Prostate gland (tissue), 2 donors: ENCODE results near the gene PKLR. TPM values are rescaled to one million over a fixed set of nuclear protein-coding genes. Genes with fewer than 3 reads are reported as not detected.

Experiments
- DNase-seq: peaks from one replicate; pipeline ENCODE4 v3.0.0-alpha.2; 2019; ENCODE audit warnings: low spot score
- H3K27ac ChIP-seq, 2 donors: fragments of 200-600 bp; sonication (generic); 2 replicates each; pipeline ENCODE4 v1.5.1; 2017 to 2019
- H3K27me3 ChIP-seq: fragments of 200-600 bp; sonication (generic); replicated peaks from 2 replicates; pipeline ENCODE4 v1.5.1; 2019; ENCODE audit not compliant: insufficient read depth
- H3K36me3 ChIP-seq, 2 donors: fragments of 200-600 bp; sonication (generic); 1 replicate in 1 of 2; 2 replicates in 1 of 2; pipeline versions ENCODE4 v1.5.1 to v1.8.1; 2017 to 2019
- H3K4me1 ChIP-seq: fragments of 200-600 bp; sonication (generic); replicated peaks from 2 replicates; pipeline ENCODE4 v1.5.1; 2019
- H3K4me3 ChIP-seq, 2 donors: fragments of 200-600 bp; sonication (generic); 2 replicates each; pipeline ENCODE4 v1.5.1; 2017 to 2019
- H3K9me3 ChIP-seq: fragments of 200-600 bp; sonication (generic); 2 replicates; pipeline ENCODE4 v1.5.1; 2017
- POLR2A ChIP-seq: fragments of 450-650 bp; IDR thresholded peaks from one replicate; pipeline ENCODE4 v1.6.1; 2016; ENCODE audit warnings: antibody characterized with exemption, mild to moderate bottlenecking
- POLR2AphosphoS5 ChIP-seq: sonication (generic); formaldehyde crosslinking; IDR thresholded peaks from one replicate; pipeline ENCODE4 v1.6.1; 2017; ENCODE audit warnings: antibody characterized with exemption
- WGBS: methylation state at CpG from one replicate; pipeline ENCODE4 v1.1.5; 2018; 5-methylcytosine and 5-hydroxymethylcytosine counted together
- intact Hi-C: fragments of 100-400 bp; cut with DNase I; formaldehyde crosslinking; loops from one replicate; pipeline ENCODE4 v1.14.2; 2022
- microRNA counts, 2 donors: library from miRNA; unstranded; fragments of <30 nt; microRNA quantifications; one replicate each; lab custom pipeline; 2016 to 2017
- microRNA-seq: library from miRNA; unstranded; fragments of <30 nt; microRNA quantifications from one replicate; pipeline ENCODE4, GENCODE V29; 2016
- total RNA-seq, 2 donors: library from RNA; depleted of rRNA; stranded (reverse); fragments of >200 nt; gene quantifications; one replicate each; pipeline ENCODE4 v1.1.0, GENCODE V29; 2016
- TF ChIP-seq, protein P1 (sequence below), 4 experiments: fragments of 200-600 bp in 2 of 4; fragments of 450-650 bp in 2 of 4; sonication (generic) in 2 of 4; IDR thresholded peaks; 1 replicate in 3 of 4; 2 replicates in 1 of 4; pipeline ENCODE4 v1.5.1; 2016 to 2019; ENCODE audit warnings: antibody characterized with exemption in 4 of 4, mild to moderate bottlenecking in 2 of 4, moderate library complexity in 2 of 4

The PKLR gene
- total RNA-seq, 2 donors from 2014 or later = not detected

DNA sequence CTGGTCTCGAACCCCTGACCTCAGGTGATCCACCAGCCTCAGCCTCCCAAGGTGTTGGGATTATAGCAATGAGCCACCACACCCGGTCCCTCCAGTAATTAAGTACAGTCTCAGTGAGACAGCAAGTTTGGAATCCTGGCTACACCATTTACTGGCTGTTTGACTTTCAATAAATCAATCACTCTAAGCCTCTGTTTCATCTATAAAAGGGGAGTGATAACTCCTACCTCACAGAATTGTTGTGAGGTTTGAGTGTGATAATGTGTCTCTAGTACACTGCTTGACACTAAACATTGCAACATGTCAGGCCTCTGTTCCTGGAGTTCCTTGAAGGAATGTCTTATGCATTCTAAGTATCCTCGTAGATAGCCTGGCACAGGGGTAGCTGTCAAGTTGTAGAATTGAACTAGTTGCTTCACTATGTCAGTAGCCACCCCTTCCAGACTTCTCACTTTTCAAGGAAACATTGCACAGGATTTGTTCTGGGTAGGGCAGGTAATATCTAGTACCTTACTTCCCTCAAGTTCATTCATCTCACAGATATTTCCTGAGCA lies 58.4 kb downstream of the PKLR start:
- no peaks in the 10 kb centered on the region for H3K4me1 ChIP-seq
- H3K4me3 ChIP-seq = no peak overlapping the region

DNA sequence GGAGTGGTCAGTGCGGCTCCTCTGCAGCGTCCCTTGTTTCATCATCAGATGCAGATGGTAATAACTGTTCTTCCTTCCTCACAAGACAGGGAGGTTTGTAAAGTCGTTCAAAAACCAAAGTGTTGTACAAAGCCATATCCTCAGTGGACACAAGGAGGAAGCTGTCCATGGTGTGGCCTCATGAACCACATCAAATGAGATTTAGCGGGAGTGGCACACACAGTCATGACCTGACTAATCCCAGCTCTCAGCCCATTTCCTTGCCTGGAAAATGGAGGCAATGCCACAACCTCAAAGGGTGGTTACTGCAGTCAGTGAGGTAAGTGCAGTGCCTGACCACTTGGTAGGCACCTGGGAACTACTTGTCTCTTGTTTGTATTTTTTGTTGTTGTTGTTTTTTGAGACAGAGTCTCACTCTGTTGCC lies 59.4 kb downstream of the PKLR start:
- no peak overlapping the region for H3K27ac ChIP-seq
- intact Hi-C loops = loop anchor here (5.0 kb wide), 1 partner anchor 35 kb away; the partner anchor contains the start of genes MTX1 and THBS3
- WGBS = 64% methylated on average over 4 of the region's 4 CpGs

More for the DNA sequence above, 58.4 kb downstream of the PKLR start:
- Histone ChIP-seq H3K36me3 (no peaks in the 10 kb centered on the region), H3K27ac (no peak overlapping the region), H3K9me3 (no peaks in the 10 kb centered on the region), H3K27me3 (no peaks in the 10 kb centered on the region)
- no peak for TF ChIP-seq POLR2AphosphoS5
- TF ChIP-seq, protein P1, sequence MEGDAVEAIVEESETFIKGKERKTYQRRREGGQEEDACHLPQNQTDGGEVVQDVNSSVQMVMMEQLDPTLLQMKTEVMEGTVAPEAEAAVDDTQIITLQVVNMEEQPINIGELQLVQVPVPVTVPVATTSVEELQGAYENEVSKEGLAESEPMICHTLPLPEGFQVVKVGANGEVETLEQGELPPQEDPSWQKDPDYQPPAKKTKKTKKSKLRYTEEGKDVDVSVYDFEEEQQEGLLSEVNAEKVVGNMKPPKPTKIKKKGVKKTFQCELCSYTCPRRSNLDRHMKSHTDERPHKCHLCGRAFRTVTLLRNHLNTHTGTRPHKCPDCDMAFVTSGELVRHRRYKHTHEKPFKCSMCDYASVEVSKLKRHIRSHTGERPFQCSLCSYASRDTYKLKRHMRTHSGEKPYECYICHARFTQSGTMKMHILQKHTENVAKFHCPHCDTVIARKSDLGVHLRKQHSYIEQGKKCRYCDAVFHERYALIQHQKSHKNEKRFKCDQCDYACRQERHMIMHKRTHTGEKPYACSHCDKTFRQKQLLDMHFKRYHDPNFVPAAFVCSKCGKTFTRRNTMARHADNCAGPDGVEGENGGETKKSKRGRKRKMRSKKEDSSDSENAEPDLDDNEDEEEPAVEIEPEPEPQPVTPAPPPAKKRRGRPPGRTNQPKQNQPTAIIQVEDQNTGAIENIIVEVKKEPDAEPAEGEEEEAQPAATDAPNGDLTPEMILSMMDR (IDR thresholded peaks at IDR 0.05) = no peak
- no peak for TF ChIP-seq POLR2A
- intact Hi-C loops = loop anchor here (5.0 kb wide), 1 partner anchor 36 kb away; the partner anchor contains the start of genes MTX1 and THBS3
- no peak for DNase-seq
- WGBS = 34% methylated on average over 3 of the region's 3 CpGs

DNA sequence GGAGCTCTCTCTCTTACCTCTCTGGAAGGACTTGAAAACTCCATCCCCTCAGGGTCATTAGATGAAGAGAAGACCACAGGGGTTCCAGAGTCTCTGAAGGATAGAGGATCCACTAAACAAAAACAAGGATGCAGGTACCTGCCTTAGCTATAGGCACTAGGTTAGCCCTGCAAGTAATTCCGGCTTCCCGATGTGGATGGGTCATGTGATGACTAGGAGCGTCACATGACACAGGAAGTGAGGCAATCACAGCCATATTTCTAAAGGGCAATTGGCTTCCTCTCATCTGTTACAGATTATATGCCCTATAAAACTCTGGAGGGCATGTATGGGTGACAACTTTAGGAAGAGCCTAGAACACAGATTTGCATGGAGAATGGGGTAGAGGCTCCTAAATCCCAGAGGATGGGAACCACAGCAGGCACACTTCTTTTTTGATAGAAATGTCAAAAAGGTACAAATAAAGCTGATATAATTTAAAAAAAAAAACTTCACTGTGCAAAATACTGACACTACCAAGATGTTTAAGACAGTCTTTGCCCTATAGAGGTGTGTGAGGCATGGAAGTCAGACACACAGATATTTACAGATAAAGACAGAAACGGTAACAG lies 60.1 kb downstream of the PKLR start:
- Histone ChIP-seq H3K9me3 (no peaks in the 10 kb centered on the region), H3K4me3 (peak overlapping the region in 1 of 2 donors; percentile 23), H3K27me3 (no peaks in the 10 kb centered on the region), H3K36me3 (no peaks in the 10 kb centered on the region), H3K27ac (no peak overlapping the region), H3K4me1 (no peaks in the 10 kb centered on the region)
- intact Hi-C loops = loop anchor here (5.0 kb wide), 1 partner anchor 34 kb away; the partner anchor contains the start of genes MTX1 and THBS3
- TF ChIP-seq POLR2AphosphoS5 (peak; percentile 98), POLR2A (no peak)
- TF ChIP-seq, protein P1 (IDR thresholded peaks at IDR 0.05) = no peak
- WGBS = 10% methylated on average over 4 of the region's 4 CpGs
- peak; percentile 81 for DNase-seq

More for the DNA sequence above, 59.4 kb downstream of the PKLR start:
- Histone ChIP-seq H3K9me3 (no peaks in the 10 kb centered on the region), H3K36me3 (no peaks in the 10 kb centered on the region), H3K4me3 (no peak overlapping the region), H3K27me3 (no peaks in the 10 kb centered on the region), H3K4me1 (no peaks in the 10 kb centered on the region)
- TF ChIP-seq POLR2AphosphoS5 (no peak), POLR2A (no peak)
- TF ChIP-seq, protein P1 (IDR thresholded peaks at IDR 0.05) = no peak
- no peak for DNase-seq

MicroRNAs within 50 kb of the gene (microRNA counts, 767-probe panel; counts per million panel counts)
- microRNA hsa-miR-555 (lab: Ali Mortazavi, UCI) = 0 to 431 counts per million in 2 donors

Small RNA genes lying within 50 kb of the gene (microRNA-seq; reads per million reads assigned to microRNA genes)
- not detected for gene MIR555

Other genes with a start within 250 kb of the PKLR start
- 10 to 100 TPM; 10.3 to 23.4 TPM for gene EFNA4, start 237.7 kb downstream of the PKLR start, total RNA-seq
- 1 to 10 TPM; 5.9 to 8.4 TPM for gene EFNA3, start 222.6 kb downstream of the PKLR start, total RNA-seq
- 100 to 1,000 TPM in 1 of 2 donors, 10 to 100 TPM in 1; 85.1 to 132 TPM for gene EFNA1, start 173.6 kb downstream of the PKLR start, total RNA-seq
- 10 to 100 TPM; 26.6 to 48.0 TPM for gene SLC50A1, start 165.6 kb downstream of the PKLR start, total RNA-seq
- 10 to 100 TPM; 93.6 to 97.0 TPM for gene DPM3, start 160.9 kb downstream of the PKLR start, total RNA-seq
- 100 to 1,000 TPM; 111 to 236 TPM for gene KRTCAP2, start 128.1 kb downstream of the PKLR start, total RNA-seq
- 1 to 10 TPM in 1 of 2 donors, under 1 TPM in 1; 0.14 to 1.6 TPM for gene TRIM46, start 127.6 kb downstream of the PKLR start, total RNA-seq
- 10 to 100 TPM; 13.1 to 38.5 TPM for gene THBS3, start 93.5 kb downstream of the PKLR start, total RNA-seq
- 10 to 100 TPM; 49.6 to 57.1 TPM for gene MTX1, start 92.7 kb downstream of the PKLR start, total RNA-seq
- 10 to 100 TPM; 19.6 to 24.3 TPM for gene ENTREP3, start 46.0 kb downstream of the PKLR start, total RNA-seq
- gene SCAMP3, start 39.1 kb downstream of the PKLR start, total RNA-seq = 10 to 100 TPM; 84.1 to 97.8 TPM
- 10 to 100 TPM; 28.1 to 56.5 TPM for gene CLK2, start 27.9 kb downstream of the PKLR start, total RNA-seq
- gene HCN3, start 24.0 kb downstream of the PKLR start, total RNA-seq = 1 to 10 TPM; 1.9 to 2.6 TPM
- 100 to 1,000 TPM in 1 of 2 donors, 10 to 100 TPM in 1; 59.6 to 100 TPM for gene FDPS, start 7.4 kb upstream of the PKLR start, total RNA-seq
- gene RUSC1, start 19.5 kb upstream of the PKLR start, total RNA-seq = 10 to 100 TPM; 34.0 to 35.1 TPM